Astrocyte (in vitro differentiated cells and primary cell): Measurements from ENCODE around the gene MPRIP. TPM values are rescaled to one million over a fixed set of nuclear protein-coding genes. Genes with fewer than 3 reads are reported as not detected.
"Not testable (repeated sequence)": the region's sequence is repeated elsewhere in the genome, so short reads cannot be mapped to it uniquely, and the experiment has no call there.

Experiments
- DNase-seq: peaks from one replicate; pipeline ENCODE4 v3.0.0-alpha.2; 2010; ENCODE audit warnings: low read depth
- FAIRE-seq: peaks from 2 replicates; lab custom pipeline; 2011; peaks lifted over from hg19 to GRCh38; lab: Jason Lieb, UNC
- H2AFZ ChIP-seq: 2 replicates; pipeline ENCODE4 v1.6.0; 2012; ENCODE audit warnings: low read depth, low read length, inconsistent platforms
- H3K27ac ChIP-seq: 2 replicates; pipeline ENCODE4 v1.5.1; 2011; ENCODE audit warnings: low read depth, low read length, inconsistent platforms
- H3K27me3 ChIP-seq: 2 replicates; pipeline ENCODE4 v1.6.0; 2011; ENCODE audit warnings: low read length, inconsistent platforms; ENCODE audit not compliant: insufficient read depth
- H3K36me3 ChIP-seq: 2 replicates; pipeline ENCODE4 v1.5.1; 2011; ENCODE audit warnings: low read length, inconsistent platforms; ENCODE audit not compliant: insufficient read depth
- H3K4me1 ChIP-seq: 2 replicates; pipeline ENCODE4 v1.5.1; 2011; ENCODE audit warnings: low read length, inconsistent platforms; ENCODE audit not compliant: insufficient read depth
- H3K4me2 ChIP-seq: 2 replicates; pipeline ENCODE4 v1.6.0; 2012; ENCODE audit warnings: low read length, inconsistent platforms
- H3K4me3 ChIP-seq: 2 replicates; pipeline ENCODE4 v1.5.1; 2011; ENCODE audit warnings: low read depth, mild to moderate bottlenecking, low read length, inconsistent platforms; ENCODE audit not compliant: insufficient read depth
- H3K79me2 ChIP-seq: 2 replicates; pipeline ENCODE4 v1.6.0; 2012; ENCODE audit warnings: mild to moderate bottlenecking, low read length, inconsistent platforms; ENCODE audit not compliant: insufficient read depth
- H3K9ac ChIP-seq: 2 replicates; pipeline ENCODE4 v1.6.0; 2012; ENCODE audit warnings: mild to moderate bottlenecking, low read length, inconsistent platforms
- H3K9me3 ChIP-seq: 2 replicates; pipeline ENCODE4 v1.5.1; 2012; ENCODE audit warnings: low read depth, mild to moderate bottlenecking, low read length, inconsistent platforms; ENCODE audit not compliant: insufficient read depth
- H4K20me1 ChIP-seq: 2 replicates; pipeline ENCODE4 v1.6.0; 2012; ENCODE audit warnings: low read length, inconsistent platforms; ENCODE audit not compliant: insufficient read depth
- H3K27ac Mint-ChIP-seq: one replicate; pipeline ENCODE4 v1.8.0; 2021; ENCODE audit warnings: mild to moderate bottlenecking, mixed read lengths; ENCODE audit not compliant: unreplicated experiment
- H3K27me3 Mint-ChIP-seq: one replicate; pipeline ENCODE4 v1.8.0; 2021; ENCODE audit warnings: low read depth, mixed read lengths; ENCODE audit not compliant: unreplicated experiment
- H3K36me3 Mint-ChIP-seq: one replicate; pipeline ENCODE4 v1.8.0; 2021; ENCODE audit warnings: low read depth, mixed read lengths; ENCODE audit not compliant: unreplicated experiment
- H3K4me1 Mint-ChIP-seq: one replicate; pipeline ENCODE4 v1.8.0; 2021; ENCODE audit warnings: low read depth, mixed read lengths; ENCODE audit not compliant: unreplicated experiment
- H3K4me3 Mint-ChIP-seq: one replicate; pipeline ENCODE4 v1.8.0; 2021; ENCODE audit warnings: mild to moderate bottlenecking, moderate library complexity, mixed read lengths; ENCODE audit not compliant: unreplicated experiment
- H3K9me3 Mint-ChIP-seq: one replicate; pipeline ENCODE4 v1.8.0; 2021; ENCODE audit warnings: mild to moderate bottlenecking, mixed read lengths; ENCODE audit not compliant: unreplicated experiment
- EZH2 ChIP-seq: IDR thresholded peaks from 2 replicates; pipeline ENCODE4 v1.6.1; 2012; ENCODE audit warnings: mild to moderate bottlenecking, low read length, inconsistent platforms; ENCODE audit not compliant: insufficient read depth
- total RNA-seq: library from RNA; stranded (reverse); gene quantifications from 2 replicates; pipeline ENCODE4 v1.2.1, GENCODE V29; 2021
- TF ChIP-seq, protein P1 (sequence below): IDR thresholded peaks from 2 replicates; pipeline ENCODE4 v1.5.1; 2011; ENCODE audit warnings: low read depth, mild to moderate bottlenecking, inconsistent platforms, low read length, moderate library complexity; ENCODE audit not compliant: insufficient read depth

Gene MPRIP
- total RNA-seq, 1 donor from 2014 or later: 176 TPM

DNA sequence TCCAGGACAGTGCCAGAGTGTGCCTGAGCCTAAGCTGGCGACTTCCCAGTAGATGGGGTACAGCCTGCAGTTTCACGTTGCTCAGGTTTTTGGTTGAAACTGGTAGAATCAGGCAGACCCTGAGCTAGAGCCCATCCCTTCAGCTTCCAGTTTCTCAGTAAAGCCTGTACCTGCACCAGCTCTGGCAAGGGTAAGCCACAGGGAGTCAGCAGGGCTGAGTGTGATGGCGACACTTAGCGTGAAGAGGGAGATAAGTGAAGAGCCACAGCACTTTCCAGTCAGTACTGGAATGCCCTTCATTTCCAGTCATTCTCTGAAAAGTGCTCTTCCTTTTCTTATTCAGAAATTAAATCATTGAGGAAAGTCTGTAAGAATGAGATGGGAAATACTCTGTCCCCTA lies 141.5 kb downstream of the MPRIP start:
- no peak for DNase-seq
- Histone ChIP-seq H3K4me1 (peaks cover 5% of the 10 kb centered on the region), H3K9me3 (no peaks in the 10 kb centered on the region), H3K27ac (no peak overlapping the region), H3K36me3 (peaks cover 46% of the 10 kb centered on the region), H3K4me3 (no peak overlapping the region), H3K4me2 (no peak overlapping the region), H3K9ac (no peak overlapping the region), H2AFZ (no peak overlapping the region), H3K27me3 (no peaks in the 10 kb centered on the region), H4K20me1 (peaks cover 23% of the 10 kb centered on the region), H3K79me2 (no peaks in the 10 kb centered on the region)
- H3K36me3 Mint-ChIP-seq: peaks cover 29% of the 10 kb centered on the region
- no peak for FAIRE-seq
- H3K27ac Mint-ChIP-seq: no peak overlapping the region
- no peak overlapping the region for H3K4me3 Mint-ChIP-seq
- H3K4me1 Mint-ChIP-seq: peaks cover 27% of the 10 kb centered on the region
- H3K27me3 Mint-ChIP-seq: no peaks in the 10 kb centered on the region
- H3K9me3 Mint-ChIP-seq: no peaks in the 10 kb centered on the region
- TF ChIP-seq, protein P1, sequence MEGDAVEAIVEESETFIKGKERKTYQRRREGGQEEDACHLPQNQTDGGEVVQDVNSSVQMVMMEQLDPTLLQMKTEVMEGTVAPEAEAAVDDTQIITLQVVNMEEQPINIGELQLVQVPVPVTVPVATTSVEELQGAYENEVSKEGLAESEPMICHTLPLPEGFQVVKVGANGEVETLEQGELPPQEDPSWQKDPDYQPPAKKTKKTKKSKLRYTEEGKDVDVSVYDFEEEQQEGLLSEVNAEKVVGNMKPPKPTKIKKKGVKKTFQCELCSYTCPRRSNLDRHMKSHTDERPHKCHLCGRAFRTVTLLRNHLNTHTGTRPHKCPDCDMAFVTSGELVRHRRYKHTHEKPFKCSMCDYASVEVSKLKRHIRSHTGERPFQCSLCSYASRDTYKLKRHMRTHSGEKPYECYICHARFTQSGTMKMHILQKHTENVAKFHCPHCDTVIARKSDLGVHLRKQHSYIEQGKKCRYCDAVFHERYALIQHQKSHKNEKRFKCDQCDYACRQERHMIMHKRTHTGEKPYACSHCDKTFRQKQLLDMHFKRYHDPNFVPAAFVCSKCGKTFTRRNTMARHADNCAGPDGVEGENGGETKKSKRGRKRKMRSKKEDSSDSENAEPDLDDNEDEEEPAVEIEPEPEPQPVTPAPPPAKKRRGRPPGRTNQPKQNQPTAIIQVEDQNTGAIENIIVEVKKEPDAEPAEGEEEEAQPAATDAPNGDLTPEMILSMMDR: no peak
- TF ChIP-seq EZH2: no peak

GRCh38 chr17:17184985-17185757 lies 142.9 kb downstream of the MPRIP start:
- not testable (repeated sequence) for H3K79me2 ChIP-seq, H3K4me3 Mint-ChIP-seq, FAIRE-seq, H3K9ac ChIP-seq, H3K9me3 Mint-ChIP-seq, DNase-seq, H3K27ac ChIP-seq, H3K27me3 Mint-ChIP-seq, H2AFZ ChIP-seq, H3K27ac Mint-ChIP-seq, H3K9me3 ChIP-seq, H3K27me3 ChIP-seq, H3K4me3 ChIP-seq, H3K4me2 ChIP-seq
- Histone ChIP-seq H4K20me1 (peaks cover 17% of the 10 kb centered on the region), H3K4me1 (peaks cover 11% of the 10 kb centered on the region), H3K36me3 (peaks cover 40% of the 10 kb centered on the region)
- peaks cover 26% of the 10 kb centered on the region for H3K36me3 Mint-ChIP-seq
- H3K4me1 Mint-ChIP-seq: peaks cover 31% of the 10 kb centered on the region

DNA sequence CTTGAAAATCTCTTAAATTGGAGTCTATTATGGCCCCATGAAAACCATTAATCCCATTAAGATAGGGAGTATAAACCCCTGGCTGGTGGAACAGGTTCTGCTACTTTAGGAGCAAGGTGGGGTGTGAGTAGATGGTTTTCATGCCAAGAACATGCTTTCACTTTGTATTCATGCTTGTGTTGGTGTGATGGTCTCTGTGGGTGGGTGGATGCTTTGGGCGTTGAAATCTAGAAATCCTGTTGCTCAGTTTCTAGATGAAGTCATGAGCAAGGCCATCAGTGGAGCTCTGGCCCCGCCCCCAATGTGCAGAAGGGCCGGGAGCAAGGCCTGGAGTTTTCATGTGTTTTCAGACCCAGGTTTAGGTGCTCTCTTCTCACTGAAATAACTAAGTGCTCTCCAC lies 143.8 kb downstream of the MPRIP start:
- no peaks in the 10 kb centered on the region for H3K27me3 ChIP-seq
- H3K4me1 Mint-ChIP-seq: peaks cover 39% of the 10 kb centered on the region
- FAIRE-seq: no peak
- DNase-seq: no peak
- no peak overlapping the region for H3K9ac ChIP-seq
- no peaks in the 10 kb centered on the region for H3K27me3 Mint-ChIP-seq
- H4K20me1 ChIP-seq: peaks cover 9% of the 10 kb centered on the region
- H3K36me3 Mint-ChIP-seq: peaks cover 20% of the 10 kb centered on the region
- peaks cover 35% of the 10 kb centered on the region for H3K36me3 ChIP-seq
- no peak for TF ChIP-seq EZH2
- TF ChIP-seq, protein P1: no peak
- H3K79me2 ChIP-seq: no peaks in the 10 kb centered on the region
- no peak overlapping the region for H3K4me3 Mint-ChIP-seq
- H3K9me3 Mint-ChIP-seq: no peaks in the 10 kb centered on the region
- no peak overlapping the region for H3K4me2 ChIP-seq
- peaks cover 19% of the 10 kb centered on the region for H3K4me1 ChIP-seq
- H2AFZ ChIP-seq: no peak overlapping the region
- no peaks in the 10 kb centered on the region for H3K9me3 ChIP-seq
- H3K27ac ChIP-seq: no peak overlapping the region
- peak overlapping the region; percentile 14 for H3K27ac Mint-ChIP-seq
- no peak overlapping the region for H3K4me3 ChIP-seq
